ENCODE results near the gene HDHD3. TPM values are rescaled to one million over a fixed set of nuclear protein-coding genes. Genes with fewer than 3 reads are reported as not detected.
A peak's percentile ranks its signal among the peaks of the same experiment; 100 is the strongest.

The HDHD3 gene, protein sequence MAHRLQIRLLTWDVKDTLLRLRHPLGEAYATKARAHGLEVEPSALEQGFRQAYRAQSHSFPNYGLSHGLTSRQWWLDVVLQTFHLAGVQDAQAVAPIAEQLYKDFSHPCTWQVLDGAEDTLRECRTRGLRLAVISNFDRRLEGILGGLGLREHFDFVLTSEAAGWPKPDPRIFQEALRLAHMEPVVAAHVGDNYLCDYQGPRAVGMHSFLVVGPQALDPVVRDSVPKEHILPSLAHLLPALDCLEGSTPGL
- 100 to 1,000 TPM in 3 of 4 donors, 10 to 100 TPM in 1; 56.1 to 258 (median 237) TPM for total RNA-seq

DNA sequence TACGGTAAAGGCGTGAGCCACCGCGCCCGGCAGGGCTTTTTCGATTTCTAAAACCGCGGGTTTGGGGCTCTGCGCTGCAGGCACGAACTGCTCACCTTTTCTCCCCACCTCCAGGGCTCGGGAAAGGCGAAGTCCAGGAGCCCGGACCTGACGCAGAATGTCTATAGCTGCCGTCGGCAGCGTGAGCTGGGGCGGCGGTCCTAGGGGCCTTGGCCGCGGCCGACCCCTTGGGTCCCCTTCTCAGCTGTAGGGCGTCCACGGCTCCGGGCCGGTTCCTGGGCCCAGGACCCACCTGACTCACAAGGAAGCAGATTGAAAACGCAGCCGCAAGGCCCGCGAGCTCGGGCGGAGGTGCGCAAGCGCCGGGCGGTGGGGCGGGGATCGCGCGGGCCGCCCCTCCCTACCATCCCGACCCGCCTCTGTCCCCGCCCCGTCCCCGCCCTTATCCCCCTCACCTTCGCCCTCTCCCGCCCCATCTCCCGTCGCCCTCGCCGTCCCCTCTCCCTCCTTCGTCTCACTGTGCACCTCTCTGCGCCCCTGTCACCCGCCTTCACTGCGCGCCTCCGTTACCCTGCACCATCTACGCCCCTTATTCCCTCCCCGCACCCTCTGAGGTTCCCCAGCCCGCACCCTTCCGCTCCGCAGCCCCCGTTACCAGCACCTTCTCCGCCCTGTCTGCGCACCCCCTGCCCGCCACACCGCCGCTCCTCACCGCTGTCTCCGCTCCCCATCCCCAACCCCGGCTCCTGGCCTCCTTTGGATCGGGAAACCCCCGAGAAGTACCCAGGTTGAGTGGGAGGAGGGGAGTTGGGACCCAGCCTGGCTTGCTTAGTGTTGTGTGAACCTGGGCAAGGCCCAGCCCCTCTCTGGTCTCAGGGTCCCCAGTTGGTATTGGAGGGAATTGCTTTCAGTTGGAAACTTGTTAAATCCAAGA, at the start of gene HDHD3:
HDHD3 (minus strand) TSS at position 353 of the 934 bp plus-strand sequence. CDS start 2,632 bp downstream, outside the sequence.
- Histone ChIP-seq H3K27me3 (no peaks in the 10 kb centered on the region), H3K36me3 (peaks cover 0 to 27% (median 0%) of the 10 kb centered on the region in 3 donors), H3K4me3 (peak within 1 kb of the TSS; percentile 71 to 95 (median 84)), H3K9me3 (no peaks in the 10 kb centered on the region), H3K27ac (peak within 1 kb of the TSS; percentile 81 to 98 (median 92)), H3K4me1 (peaks cover 0 to 48% (median 4%) of the 10 kb centered on the region in 4 donors)
- TF ChIP-seq POLR2A (IDR thresholded peaks at IDR 0.05) = peak; percentile 94 to 95
- TF ChIP-seq, protein P1, sequence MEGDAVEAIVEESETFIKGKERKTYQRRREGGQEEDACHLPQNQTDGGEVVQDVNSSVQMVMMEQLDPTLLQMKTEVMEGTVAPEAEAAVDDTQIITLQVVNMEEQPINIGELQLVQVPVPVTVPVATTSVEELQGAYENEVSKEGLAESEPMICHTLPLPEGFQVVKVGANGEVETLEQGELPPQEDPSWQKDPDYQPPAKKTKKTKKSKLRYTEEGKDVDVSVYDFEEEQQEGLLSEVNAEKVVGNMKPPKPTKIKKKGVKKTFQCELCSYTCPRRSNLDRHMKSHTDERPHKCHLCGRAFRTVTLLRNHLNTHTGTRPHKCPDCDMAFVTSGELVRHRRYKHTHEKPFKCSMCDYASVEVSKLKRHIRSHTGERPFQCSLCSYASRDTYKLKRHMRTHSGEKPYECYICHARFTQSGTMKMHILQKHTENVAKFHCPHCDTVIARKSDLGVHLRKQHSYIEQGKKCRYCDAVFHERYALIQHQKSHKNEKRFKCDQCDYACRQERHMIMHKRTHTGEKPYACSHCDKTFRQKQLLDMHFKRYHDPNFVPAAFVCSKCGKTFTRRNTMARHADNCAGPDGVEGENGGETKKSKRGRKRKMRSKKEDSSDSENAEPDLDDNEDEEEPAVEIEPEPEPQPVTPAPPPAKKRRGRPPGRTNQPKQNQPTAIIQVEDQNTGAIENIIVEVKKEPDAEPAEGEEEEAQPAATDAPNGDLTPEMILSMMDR (IDR thresholded peaks at IDR 0.05) = no peak
- DNase-seq = peak; percentile 80 to 95 (median 93)

DNA sequence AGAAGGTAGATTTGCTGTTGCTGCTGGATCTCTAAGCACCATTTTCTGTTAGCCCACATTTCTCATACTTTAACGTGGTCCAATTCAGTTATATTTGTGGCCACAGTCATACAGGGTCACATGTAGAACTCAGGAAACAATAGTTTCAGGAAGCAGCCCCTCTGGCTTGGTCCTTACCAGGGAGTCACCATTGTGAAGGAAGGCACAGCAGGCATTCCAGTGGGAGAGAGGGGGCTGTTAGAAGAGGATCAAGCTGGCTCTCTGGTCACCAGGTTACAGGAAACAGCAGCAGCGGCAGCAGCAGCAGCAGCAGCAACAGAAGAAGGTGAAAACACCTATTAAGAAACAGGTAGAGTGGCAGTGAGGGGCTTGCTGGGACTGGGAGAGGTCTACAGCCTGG, 48.3 kb upstream of the HDHD3 start:
- Histone ChIP-seq H3K36me3 (no peaks in the 10 kb centered on the region), H3K27ac (no peak overlapping the region), H3K4me3 (no peak overlapping the region), H3K4me1 (no peaks in the 10 kb centered on the region), H3K27me3 (no peaks in the 10 kb centered on the region), H3K9me3 (no peaks in the 10 kb centered on the region)
- no peak for TF ChIP-seq POLR2A (IDR thresholded peaks at IDR 0.05)
- no peak for DNase-seq

DNA sequence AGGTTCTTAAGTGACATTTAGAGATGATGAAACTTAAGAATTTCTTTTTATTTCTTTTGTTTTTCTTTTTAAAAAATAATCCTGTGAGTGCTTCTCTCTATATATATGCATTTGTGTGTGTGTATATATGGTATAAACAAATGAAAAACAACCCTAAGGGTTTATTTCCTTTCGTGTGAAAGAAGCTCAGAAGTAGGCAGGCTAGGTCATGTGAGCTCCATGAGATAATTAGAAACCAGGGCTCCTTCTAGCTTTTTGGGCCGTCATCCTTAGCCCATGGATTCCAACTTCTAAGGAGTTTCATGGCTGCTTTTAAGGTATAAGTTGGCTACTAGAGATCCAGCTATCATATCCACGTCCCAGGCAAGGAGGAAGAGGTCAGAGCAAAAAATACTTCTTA, 44.9 kb upstream of the HDHD3 start:
- no peak overlapping the region for H3K4me3 ChIP-seq
- no peak for TF ChIP-seq POLR2A (IDR thresholded peaks at IDR 0.05)
- TF ChIP-seq, protein P1 (IDR thresholded peaks at IDR 0.05) = no peak
- no peak for DNase-seq
- no peaks in the 10 kb centered on the region for H3K36me3 ChIP-seq
- H3K27ac ChIP-seq = no peak overlapping the region
- H3K9me3 ChIP-seq = no peaks in the 10 kb centered on the region
- H3K27me3 ChIP-seq = no peaks in the 10 kb centered on the region
- H3K4me1 ChIP-seq = no peaks in the 10 kb centered on the region

DNA sequence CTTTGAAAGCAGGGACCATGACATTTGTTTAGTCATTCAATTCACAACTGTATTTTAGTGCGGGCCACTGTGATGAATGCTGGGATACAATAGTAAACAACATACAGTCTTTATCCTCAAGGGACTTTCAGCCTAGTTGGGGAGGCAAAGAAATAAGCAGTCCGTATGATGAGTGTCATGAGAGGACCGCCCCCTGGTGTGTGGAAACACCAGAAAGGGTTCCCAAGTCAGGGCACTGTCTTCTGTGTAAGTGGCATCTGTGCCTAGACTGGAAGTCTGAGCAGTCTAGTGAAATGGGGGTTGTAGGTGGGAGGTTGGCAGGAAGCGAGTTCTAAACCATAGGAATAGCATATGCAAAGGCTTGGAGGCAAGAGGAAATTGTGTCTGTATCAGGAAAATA, 40.6 kb upstream of the HDHD3 start:
- TF ChIP-seq POLR2A (IDR thresholded peaks at IDR 0.05) = no peak
- TF ChIP-seq, protein P1 (IDR thresholded peaks at IDR 0.05) = no peak
- no peak for DNase-seq
- Histone ChIP-seq H3K36me3 (no peaks in the 10 kb centered on the region), H3K9me3 (no peaks in the 10 kb centered on the region), H3K4me1 (no peaks in the 10 kb centered on the region), H3K27me3 (no peaks in the 10 kb centered on the region), H3K27ac (no peak overlapping the region), H3K4me3 (no peak overlapping the region)

DNA sequence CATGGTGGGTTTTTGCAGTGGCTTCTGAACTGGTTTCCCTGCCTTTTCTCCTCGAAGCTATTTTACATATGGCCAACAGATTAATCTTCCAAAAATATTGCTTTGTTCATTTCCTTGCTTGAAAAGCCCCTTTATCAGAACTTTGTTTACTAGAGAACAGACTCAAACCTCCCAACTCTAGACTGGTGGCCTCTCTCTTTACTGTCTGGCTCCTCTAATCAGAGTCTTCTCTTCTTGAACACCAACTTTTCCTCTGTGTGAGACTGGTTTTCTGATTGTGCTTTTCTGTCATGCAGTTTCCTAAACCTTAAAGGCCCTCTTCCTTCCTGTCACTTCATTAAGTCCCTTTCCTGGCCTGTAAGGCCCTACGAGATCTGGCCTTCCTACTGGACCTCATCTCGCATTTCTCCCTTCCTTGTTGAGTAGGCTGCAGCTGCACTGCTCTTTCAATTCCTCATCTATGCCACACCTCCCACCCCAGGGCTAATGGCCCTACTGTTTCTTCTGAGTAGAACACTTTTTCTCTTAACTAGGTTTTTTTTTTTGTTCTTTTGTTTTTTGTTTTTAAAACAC, 39.4 kb upstream of the HDHD3 start:
- peak overlapping the region in 2 of 4 donors; percentile 44 to 48 for H3K27ac ChIP-seq
- H3K9me3 ChIP-seq = no peaks in the 10 kb centered on the region
- no peak for TF ChIP-seq POLR2A (IDR thresholded peaks at IDR 0.05)
- TF ChIP-seq, protein P1 (IDR thresholded peaks at IDR 0.05) = no peak
- H3K36me3 ChIP-seq = no peaks in the 10 kb centered on the region
- no peaks in the 10 kb centered on the region for H3K4me1 ChIP-seq
- H3K27me3 ChIP-seq = no peaks in the 10 kb centered on the region
- DNase-seq = peak in 2 of 3 donors; percentile 64 to 69
- no peak overlapping the region for H3K4me3 ChIP-seq
